Frontal cortex (tissue), 4 donors: ENCODE results near the gene SHISAL2A. TPM values are rescaled to one million over a fixed set of nuclear protein-coding genes. Genes with fewer than 3 reads are reported as not detected.

Source experiments
- DNase-seq, 2 donors: peaks; one replicate each; pipeline ENCODE4 v3.0.0; 2012; ENCODE audit warnings: low spot score in 2 of 2
- FAIRE-seq: peaks from 2 replicates; lab custom pipeline; 2012; peaks lifted over from hg19 to GRCh38; lab: Jason Lieb, UNC
- total RNA-seq: library from RNA; depleted of rRNA; stranded (reverse); fragments of >200 nt; gene quantifications from one replicate; pipeline ENCODE4 v1.2.3, GENCODE V29; 2014
- donor health status: control.
- donor health status: control.
- donor health status: control.

SHISAL2A gene
- total RNA-seq, 1 donor from 2014 or later: not detected

DNA sequence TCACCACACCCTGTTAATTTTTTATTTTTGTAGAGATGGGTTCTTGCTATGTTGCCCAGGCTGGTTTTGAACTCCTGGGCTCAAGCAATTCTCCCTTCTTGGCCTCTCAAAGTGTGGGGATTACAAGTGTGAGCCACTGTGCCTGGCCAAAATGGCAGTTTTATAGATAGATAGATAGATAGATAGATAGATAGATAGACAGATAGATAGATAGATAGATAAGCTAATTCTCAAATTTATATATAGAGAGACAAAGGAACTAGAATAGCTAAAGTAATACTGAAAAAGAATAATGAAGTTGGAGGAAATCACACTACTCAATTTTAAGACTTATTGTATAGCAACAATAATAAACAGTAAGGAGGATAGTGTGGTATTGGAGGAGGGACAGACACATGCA lies 21.1 kb downstream of the SHISAL2A start:
- FAIRE-seq (no peak), DNase-seq (no peak)

DNA sequence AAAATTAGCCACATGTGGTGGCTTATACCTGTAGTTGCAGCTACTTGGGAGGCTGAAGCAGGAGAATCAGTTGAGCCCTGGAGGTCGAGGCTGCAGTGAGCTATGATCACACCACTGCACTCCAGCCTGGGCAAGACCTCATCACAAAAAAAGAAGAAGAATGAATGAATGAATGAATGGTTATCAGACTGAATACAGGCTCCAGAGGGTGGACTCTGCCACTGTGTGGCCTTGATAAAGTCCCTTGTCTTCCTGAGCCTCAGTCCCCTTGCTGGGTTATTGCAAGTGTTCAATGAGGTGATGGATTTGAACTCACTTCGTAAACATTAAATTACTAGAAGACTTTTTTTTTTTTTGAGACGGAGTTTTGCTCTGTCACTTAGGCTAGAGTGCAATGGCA lies 24.7 kb downstream of the SHISAL2A start:
- FAIRE-seq (no peak), DNase-seq (no peak)

DNA sequence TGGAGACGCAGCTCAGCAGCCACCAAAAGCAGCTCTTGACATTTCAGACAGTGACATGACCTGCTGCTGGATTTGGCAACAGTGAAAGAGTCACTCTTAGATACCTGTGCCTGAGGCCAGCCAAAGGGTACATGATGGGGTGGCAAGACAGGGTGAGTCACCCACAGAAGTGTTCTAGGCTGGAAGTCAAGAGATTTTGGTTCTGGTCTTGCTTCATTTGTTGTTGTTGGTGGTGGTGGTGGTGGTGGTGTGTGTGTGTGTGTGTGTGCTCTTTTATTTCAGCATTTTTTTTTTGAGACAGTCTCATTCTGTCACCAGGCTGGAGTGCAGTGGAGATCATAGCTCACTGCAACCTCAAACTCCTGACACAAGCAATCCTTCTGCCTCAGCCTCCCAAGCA lies 25.8 kb downstream of the SHISAL2A start:
- DNase-seq: no peak
- no peak for FAIRE-seq

DNA sequence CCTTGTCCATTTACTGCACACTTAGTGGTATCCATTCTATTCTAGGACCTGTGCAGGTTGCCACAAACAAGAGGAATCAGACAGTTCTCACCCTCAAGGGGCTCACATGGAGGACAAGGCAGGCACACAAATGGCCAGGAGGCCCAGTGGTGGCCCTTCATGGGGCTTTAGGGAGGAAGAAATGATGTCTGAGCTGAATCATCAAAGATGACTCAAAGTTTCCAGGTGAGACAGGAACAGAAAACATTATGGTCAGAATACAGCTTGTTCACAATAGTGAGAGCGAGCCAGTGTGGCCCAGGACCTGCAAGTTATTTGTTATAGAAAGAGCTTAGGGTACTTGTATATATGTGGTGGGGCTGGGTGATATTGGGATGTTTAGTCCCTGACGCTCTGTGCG lies 26.4 kb downstream of the SHISAL2A start:
- FAIRE-seq: no peak
- DNase-seq: no peak

DNA sequence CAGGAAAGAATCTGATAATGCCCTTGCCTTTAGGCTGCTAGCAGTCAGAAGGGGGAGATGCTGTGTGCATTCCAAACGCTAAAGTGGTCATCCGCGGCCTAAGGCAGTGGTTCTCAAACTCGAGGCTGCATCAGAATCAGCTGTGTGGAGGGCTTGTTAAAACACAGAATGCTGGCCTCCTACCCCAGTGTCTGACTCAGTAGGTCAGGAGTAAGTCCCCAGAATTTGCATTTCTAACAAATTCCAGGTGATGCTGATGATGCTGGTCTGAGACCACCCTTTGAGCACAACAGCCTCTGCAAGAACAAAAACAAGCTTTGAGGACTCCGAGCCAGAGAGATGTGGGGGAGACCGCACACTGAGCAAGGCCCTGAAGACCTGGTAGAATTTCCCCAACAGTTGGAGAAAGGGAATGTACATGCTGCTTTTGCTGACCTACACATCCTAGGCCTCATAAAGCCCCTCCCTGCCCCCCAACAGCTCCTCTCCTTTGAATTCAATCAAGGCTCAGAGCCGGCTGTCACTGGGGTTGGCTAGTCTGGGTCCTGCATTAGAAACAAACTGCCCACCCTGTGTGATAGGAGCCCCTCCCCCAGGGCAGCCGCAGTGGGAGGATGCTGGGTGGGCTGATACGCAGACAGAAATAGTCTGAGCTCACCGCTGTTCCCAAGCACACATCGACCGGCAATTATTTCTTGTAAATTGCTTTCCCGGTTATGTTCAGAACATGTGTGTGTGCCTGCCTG lies 27.1 kb downstream of the SHISAL2A start:
- FAIRE-seq: no peak
- DNase-seq: no peak

DNA sequence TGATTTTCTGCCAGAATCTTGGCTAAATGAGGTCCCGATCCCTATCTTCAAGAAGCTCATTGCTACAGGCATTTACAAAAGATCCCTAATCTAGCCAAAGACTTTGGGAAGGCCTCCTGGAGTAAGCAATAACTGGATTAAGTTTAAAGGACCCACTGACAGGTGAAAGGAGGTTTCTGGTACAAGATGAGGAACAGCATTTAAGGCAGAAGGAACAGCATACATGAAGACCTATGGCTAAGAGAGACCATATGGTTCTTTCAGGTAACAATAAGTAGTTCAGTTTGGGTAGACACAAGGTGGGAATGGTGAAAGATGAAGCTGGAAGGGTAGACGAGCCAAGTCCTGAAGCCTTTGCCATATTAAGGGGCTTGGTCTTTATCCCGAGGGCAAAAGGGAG lies 27.8 kb downstream of the SHISAL2A start:
- FAIRE-seq (no peak), DNase-seq (no peak)

- no peak for DNase-seq
- FAIRE-seq: no peak
Observed at GRCh38 chr1:52662645-52663313, 29.8 kb downstream of the SHISAL2A start.

- no peak for FAIRE-seq
- DNase-seq: no peak
Observed at GRCh38 chr1:52663716-52664115, 30.7 kb downstream of the SHISAL2A start.

- DNase-seq: no peak
- FAIRE-seq: no peak
Observed at GRCh38 chr1:52665006-52665941, 32.3 kb downstream of the SHISAL2A start.

DNA sequence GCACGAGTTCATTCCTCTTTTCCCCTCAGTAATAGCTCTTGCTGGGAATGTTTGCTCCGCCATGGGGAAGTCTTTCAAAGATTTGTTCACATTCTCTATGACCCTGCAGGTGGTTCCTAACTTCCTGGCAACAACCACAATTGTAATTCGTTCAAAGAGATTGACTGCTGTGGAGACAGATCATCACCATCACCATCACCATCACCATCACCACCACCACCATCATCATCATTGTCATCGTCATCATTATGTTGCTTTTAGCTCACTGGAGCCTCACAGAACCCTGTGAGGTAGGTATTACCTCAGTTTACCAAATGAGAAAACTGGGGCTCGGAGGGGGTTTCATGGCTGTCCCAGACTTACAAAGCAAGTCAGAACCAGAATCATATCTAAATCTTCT lies 34.3 kb downstream of the SHISAL2A start:
- DNase-seq: no peak
- FAIRE-seq: no peak

DNA sequence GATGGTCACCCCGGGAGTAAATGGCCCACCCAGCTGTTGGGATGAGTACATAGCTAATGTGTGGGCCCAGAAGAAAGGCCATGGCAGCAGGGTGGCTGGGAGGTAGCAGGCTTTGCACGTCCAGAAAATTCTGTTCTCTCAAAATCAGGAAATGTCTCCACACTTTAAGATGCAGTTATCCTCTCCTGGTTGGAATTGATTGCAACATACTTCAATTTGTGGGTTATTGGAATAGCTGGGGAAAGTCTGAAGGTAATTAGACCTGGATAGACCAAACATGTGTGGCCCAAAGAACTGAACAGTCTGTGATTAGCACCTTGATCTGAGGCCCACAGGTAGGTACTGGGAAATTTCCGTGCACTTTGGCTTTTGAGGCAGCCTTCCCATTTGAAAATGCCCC lies 35.0 kb downstream of the SHISAL2A start:
- FAIRE-seq (no peak), DNase-seq (no peak)

DNA sequence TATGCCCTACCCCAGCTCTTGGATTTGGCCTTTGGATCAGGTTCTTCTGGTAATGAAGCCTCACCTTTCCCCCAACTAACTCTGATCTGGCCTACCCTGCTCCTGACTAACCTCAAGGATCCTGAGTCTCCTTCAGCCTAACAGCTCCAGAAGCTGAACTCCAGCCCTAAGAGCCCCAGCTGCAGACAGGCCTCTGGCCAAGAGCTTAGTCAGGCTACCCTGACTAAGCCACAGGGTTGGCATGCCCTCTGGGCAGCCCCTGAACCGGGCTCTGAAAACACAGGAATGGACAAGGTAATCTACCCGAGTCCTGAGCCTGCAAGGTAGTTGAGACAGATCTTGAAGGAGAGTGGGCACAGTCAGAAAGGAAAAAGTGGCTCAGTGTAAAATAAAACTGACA lies 35.7 kb downstream of the SHISAL2A start:
- FAIRE-seq (no peak), DNase-seq (no peak)

DNA sequence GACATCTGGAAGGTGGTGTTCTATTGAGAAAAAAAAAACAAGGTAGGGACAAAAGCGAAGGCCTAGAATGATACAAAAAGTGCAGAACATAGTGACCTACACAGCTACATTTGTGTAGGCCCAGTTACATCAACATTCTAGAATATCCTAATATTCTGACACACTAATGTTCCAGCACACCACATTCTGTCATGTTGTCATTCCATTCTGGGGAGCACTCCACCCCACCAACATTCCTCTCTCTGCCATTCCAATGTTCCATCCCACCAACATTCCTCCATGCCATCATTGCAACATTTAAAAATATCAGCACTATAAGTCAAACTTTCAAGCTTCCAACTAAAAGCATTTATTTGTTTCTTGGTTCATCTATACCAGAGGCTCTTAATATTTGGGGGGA lies 36.7 kb downstream of the SHISAL2A start:
- DNase-seq (no peak), FAIRE-seq (no peak)

- FAIRE-seq: no peak
Observed at GRCh38 chr1:52670604-52671003, 37.6 kb downstream of the SHISAL2A start.

DNA sequence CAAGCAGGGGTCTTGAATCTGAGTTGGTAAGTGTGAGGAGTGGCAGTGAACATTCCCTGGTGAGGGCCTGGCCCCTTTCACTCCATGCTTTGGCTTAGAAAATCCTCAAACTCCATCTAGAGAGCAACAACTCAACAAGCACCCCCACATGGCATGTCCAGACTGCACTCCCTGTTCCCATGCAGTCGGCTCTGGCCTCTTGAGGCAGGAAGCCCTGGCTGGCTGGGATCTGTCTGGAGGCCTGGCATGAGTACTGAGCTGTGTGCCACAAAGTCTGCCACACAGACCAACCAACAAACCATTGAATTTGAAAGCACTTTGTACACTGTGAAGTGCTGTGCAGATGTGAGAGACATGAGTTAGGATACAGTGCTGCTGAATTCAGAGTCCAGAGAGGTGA lies 40.0 kb downstream of the SHISAL2A start:
- DNase-seq: no peak

More at GRCh38 chr1:52670604-52671003, 37.6 kb downstream of the SHISAL2A start:
- DNase-seq: no peak

DNA sequence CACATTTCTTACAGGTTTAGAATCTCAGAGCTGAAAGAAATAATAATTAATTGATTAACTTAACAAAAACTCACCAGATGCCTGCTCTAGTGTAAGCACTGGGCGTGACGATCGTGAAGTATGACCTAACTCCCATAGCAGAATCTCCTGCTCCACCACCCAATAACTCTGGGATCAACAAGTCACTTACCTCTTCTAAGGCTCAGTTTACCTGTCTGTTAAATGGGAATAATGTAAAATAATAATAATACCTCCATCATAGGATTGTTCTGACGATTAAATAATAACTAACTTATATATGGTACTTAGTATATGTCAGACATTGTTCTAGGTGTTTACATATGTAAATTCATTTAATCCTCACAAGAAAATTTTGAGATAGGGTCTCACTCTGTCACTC lies 40.5 kb downstream of the SHISAL2A start:
- FAIRE-seq (no peak), DNase-seq (no peak)

More for the DNA sequence above, 40.0 kb downstream of the SHISAL2A start:
- no peak for FAIRE-seq

DNA sequence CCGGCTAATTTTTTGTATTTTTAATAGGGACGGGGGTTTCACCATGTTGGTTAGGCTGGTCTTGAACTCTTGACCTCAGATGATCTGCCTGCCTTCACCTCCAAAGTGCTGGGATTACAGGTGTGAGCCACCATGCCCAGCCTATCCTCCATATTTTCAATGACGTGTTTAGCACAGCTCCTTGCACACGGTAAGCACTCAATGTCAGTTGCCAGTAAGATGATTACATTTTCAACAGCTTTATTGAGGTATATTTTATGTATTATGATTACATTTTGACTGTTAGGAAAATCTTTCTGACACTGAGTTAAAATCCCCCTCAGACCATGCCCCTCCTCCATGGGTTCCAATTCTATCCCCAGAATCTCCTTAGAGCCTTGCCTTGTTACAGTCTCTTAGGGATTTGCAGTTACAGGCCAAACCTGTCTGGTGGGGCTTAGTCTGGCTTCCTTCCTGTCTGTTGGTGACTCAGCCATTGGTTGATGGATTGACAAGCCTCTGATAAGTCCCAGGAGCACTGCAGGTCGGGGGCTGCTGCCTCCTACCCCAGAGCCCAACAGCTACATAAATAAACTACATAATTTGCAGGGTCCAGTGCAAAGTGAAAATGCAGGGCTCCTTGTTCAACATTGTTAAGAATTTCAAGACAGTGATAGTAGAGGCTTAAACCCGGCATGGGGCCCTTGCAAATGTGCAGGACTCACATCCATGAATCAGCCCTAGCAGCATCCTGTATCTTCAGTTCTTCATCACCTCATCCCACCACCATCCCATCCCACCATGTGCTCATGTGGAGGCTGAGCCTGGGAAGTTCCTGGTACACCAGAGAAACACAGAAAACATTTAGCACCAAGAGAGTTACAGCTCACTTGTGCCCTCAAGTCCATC lies 41.8 kb downstream of the SHISAL2A start:
- DNase-seq (no peak), FAIRE-seq (no peak)

GRCh38 chr1:52676249-52676903 lies 43.4 kb downstream of the SHISAL2A start:
- FAIRE-seq: no peak
- no peak for DNase-seq
